ENCODE results near the gene ATG9B.

The ATG9B gene

DNA sequence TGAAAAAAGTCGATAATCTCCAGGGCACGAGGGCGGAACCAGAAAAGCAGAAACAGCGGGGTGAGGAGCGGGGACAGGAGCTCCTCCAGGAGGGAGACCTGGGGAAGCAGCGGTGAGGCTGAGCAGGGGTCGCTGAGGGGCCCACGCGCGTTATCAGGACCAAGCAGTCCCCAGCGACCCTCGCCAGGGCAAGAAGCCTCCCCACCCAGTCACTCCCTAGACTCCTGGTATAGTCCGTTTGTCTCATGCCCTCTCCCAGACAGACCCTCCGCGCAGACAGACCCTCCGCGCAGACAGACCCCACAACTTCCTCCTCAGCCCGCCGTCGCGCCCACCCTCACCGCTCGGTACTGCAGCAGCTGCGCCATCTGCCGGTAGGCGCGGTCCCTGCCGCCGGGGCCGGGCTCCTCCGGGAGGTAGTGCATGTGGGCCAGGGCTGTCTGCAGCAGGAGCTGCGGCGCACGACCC, 6.3 kb downstream of the ATG9B start:
- peak; percentile 82 for DNase-seq (ENCODE audit: insufficient read length, low spot score)
- no peak for TF ChIP-seq POU2F2 (IDR thresholded peaks at IDR 0.05; ENCODE audit: low read depth, low read length)
- no peak for TF ChIP-seq POLR2AphosphoS5 (IDR thresholded peaks at IDR 0.05; ENCODE audit: low read depth, low read length)
- no peak for TF ChIP-seq TAF1 (IDR thresholded peaks at IDR 0.05; ENCODE audit: low read depth, low read length)
- TF ChIP-seq POLR2A (IDR thresholded peaks at IDR 0.05; ENCODE audit: low read depth, low read length): no peak
- TF ChIP-seq PAX5 (IDR thresholded peaks at IDR 0.05; ENCODE audit: insufficient read depth, low read length, severe bottlenecking): no peak
- no peak for TF ChIP-seq SPI1 (IDR thresholded peaks at IDR 0.05; ENCODE audit: low read depth, low read length)
- FAIRE-seq: no peak

DNA sequence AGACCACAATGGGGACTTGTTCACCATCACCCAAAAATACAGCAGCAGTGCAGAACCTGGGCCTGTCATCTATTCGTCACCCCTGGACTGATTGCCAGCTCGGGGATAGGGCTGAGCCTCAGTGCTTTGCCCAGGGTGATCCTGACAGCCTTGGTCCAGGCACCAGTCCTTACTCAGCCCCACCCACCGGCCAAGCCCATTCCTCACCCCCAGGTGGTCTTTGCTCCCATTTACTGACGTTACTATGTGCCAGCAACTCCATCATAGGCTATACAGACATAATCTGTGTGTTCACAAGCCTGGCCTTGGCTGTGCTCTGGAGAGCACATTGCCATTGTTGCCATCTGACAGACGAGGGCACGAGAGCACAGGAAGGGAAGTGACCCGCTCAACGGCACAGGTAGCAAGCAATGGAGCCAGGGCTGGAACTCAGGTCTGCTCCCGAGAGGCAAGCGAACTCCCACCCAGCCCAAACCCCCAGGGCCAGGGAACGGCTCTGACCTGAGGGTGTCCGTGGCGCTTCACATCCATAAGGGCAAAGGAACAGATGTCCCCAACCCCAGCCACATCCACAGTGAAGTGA, 6.8 kb downstream of the ATG9B start:
- TF ChIP-seq TAF1 (IDR thresholded peaks at IDR 0.05; ENCODE audit: low read depth, low read length) (no peak), PAX5 (IDR thresholded peaks at IDR 0.05; ENCODE audit: insufficient read depth, low read length, severe bottlenecking) (no peak), POLR2A (IDR thresholded peaks at IDR 0.05; ENCODE audit: low read depth, low read length) (no peak), SPI1 (IDR thresholded peaks at IDR 0.05; ENCODE audit: low read depth, low read length) (no peak), POLR2AphosphoS5 (IDR thresholded peaks at IDR 0.05; ENCODE audit: low read depth, low read length) (no peak), POU2F2 (IDR thresholded peaks at IDR 0.05; ENCODE audit: low read depth, low read length) (no peak)
- FAIRE-seq (no peak), DNase-seq (ENCODE audit: insufficient read length, low spot score) (no peak)

DNA sequence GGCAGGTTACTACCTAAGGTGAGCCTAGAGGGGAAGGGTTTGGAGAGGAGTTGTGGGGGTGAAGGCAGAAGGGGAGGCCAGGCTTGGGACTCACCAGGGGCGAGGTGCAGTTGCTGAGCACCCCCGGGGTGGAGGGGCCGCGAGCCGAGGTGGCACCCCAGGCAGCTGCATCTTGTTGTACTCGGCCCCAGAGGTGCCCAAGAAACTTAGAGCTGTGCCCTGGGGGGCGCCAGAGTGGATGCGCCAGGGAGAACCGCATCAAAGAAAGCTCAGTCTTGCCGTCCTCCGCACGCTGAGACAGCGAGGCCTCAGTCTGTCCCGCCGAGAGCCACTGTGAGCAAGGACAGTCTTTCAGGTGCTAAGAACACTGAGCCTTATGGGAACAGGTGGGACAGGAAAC, 7.4 kb downstream of the ATG9B start:
- FAIRE-seq (no peak), DNase-seq (ENCODE audit: insufficient read length, low spot score) (no peak)
- TF ChIP-seq TAF1 (IDR thresholded peaks at IDR 0.05; ENCODE audit: low read depth, low read length) (no peak), POLR2A (IDR thresholded peaks at IDR 0.05; ENCODE audit: low read depth, low read length) (no peak), PAX5 (IDR thresholded peaks at IDR 0.05; ENCODE audit: insufficient read depth, low read length, severe bottlenecking) (no peak), POU2F2 (IDR thresholded peaks at IDR 0.05; ENCODE audit: low read depth, low read length) (no peak), POLR2AphosphoS5 (IDR thresholded peaks at IDR 0.05; ENCODE audit: low read depth, low read length) (no peak), SPI1 (IDR thresholded peaks at IDR 0.05; ENCODE audit: low read depth, low read length) (no peak)

DNA sequence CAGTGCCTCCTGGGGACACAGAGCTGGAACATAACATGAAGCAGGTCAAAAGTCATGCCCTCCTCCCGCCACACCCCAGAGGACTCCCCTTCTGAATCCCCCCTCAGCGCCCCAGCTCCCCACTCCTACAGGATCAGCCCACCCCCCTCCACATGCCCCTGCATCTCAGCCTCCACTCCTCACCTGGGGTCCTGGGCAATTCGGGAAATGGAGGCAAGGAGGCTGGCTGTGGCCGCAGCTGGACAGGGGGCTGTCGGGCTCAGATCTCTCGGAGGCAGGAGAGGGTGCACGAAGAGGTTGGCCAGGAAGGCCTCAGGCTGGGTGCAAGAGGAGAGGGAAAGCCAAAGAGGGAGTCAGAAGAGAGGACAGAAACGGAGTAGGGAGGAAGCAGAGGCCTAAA, 7.8 kb downstream of the ATG9B start:
- TF ChIP-seq TAF1 (IDR thresholded peaks at IDR 0.05; ENCODE audit: low read depth, low read length) (no peak), POU2F2 (IDR thresholded peaks at IDR 0.05; ENCODE audit: low read depth, low read length) (no peak), POLR2AphosphoS5 (IDR thresholded peaks at IDR 0.05; ENCODE audit: low read depth, low read length) (no peak), SPI1 (IDR thresholded peaks at IDR 0.05; ENCODE audit: low read depth, low read length) (no peak), POLR2A (IDR thresholded peaks at IDR 0.05; ENCODE audit: low read depth, low read length) (no peak), PAX5 (IDR thresholded peaks at IDR 0.05; ENCODE audit: insufficient read depth, low read length, severe bottlenecking) (no peak)
- no peak for DNase-seq (ENCODE audit: insufficient read length, low spot score)
- FAIRE-seq: no peak

DNA sequence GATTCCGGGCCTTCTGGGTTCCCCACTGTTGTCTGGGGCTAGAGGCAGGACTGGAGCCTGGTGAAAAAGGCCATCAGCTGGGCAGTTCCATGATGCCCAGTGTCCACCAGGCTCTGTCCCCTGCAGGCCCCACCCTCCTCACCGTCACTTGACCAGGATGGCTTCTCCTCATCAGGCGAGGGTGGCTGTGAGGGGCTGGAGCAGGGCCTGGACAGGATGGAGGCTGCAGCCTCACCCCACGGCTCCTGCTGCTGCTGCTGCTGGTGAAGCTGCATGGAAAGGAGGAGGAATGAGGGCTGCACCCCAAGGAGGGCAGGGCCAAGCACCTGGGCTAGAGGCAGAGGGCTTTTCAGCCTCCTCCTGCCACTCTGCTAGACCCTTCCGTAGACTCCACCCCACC, 8.3 kb downstream of the ATG9B start:
- DNase-seq (ENCODE audit: insufficient read length, low spot score) (no peak), FAIRE-seq (no peak)
- TF ChIP-seq PAX5 (IDR thresholded peaks at IDR 0.05; ENCODE audit: insufficient read depth, low read length, severe bottlenecking): no peak

DNA sequence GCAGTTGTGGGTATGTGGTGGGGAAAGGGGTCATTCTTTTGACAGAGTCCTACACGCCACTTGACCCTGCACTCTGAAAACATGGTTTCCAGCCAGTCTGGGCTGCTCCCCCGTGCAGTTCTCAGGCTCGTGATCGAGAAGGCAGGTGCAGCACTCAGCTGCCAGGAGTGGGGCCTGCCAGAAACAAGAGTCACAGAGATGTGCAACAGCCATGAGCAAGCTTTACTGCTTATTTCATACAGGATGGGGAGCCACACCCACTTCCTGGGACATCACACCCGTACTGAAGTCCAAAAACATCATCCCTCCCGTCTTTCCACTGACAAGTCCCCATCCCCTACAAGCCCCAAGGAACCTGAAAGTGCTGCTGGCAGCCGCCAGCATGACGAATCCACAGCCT, 9.3 kb downstream of the ATG9B start:
- no peak for TF ChIP-seq POLR2AphosphoS5 (IDR thresholded peaks at IDR 0.05; ENCODE audit: low read depth, low read length)
- no peak for TF ChIP-seq TAF1 (IDR thresholded peaks at IDR 0.05; ENCODE audit: low read depth, low read length)
- TF ChIP-seq PAX5 (IDR thresholded peaks at IDR 0.05; ENCODE audit: insufficient read depth, low read length, severe bottlenecking): no peak
- TF ChIP-seq POU2F2 (IDR thresholded peaks at IDR 0.05; ENCODE audit: low read depth, low read length): no peak
- no peak for TF ChIP-seq SPI1 (IDR thresholded peaks at IDR 0.05; ENCODE audit: low read depth, low read length)
- no peak for TF ChIP-seq POLR2A (IDR thresholded peaks at IDR 0.05; ENCODE audit: low read depth, low read length)
- no peak for DNase-seq (ENCODE audit: insufficient read length, low spot score)
- peak; percentile 40 for FAIRE-seq

DNA sequence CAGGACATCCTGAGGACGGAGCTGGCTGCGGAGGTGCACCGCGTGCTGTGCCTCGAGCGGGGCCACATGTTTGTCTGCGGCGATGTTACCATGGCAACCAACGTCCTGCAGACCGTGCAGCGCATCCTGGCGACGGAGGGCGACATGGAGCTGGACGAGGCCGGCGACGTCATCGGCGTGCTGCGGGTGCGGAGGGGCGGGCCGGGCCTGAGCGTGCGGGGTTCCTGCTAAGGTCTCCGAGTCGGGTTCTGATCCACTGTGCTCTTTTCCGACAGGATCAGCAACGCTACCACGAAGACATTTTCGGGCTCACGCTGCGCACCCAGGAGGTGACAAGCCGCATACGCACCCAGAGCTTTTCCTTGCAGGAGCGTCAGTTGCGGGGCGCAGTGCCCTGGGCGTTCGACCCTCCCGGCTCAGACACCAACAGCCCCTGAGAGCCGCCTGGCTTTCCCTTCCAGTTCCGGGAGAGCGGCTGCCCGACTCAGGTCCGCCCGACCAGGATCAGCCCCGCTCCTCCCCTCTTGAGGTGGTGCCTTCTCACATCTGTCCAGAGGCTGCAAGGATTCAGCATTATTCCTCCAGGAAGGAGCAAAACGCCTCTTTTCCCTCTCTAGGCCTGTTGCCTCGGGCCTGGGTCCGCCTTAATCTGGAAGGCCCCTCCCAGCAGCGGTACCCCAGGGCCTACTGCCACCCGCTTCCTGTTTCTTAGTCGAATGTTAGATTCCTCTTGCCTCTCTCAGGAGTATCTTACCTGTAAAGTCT, 10.4 kb downstream of the ATG9B start:
- DNase-seq (ENCODE audit: insufficient read length, low spot score) (peak; percentile 67), FAIRE-seq (peak; percentile 85)
- TF ChIP-seq POLR2AphosphoS5 (IDR thresholded peaks at IDR 0.05; ENCODE audit: low read depth, low read length) (no peak), PAX5 (IDR thresholded peaks at IDR 0.05; ENCODE audit: insufficient read depth, low read length, severe bottlenecking) (no peak), SPI1 (IDR thresholded peaks at IDR 0.05; ENCODE audit: low read depth, low read length) (no peak), POLR2A (IDR thresholded peaks at IDR 0.05; ENCODE audit: low read depth, low read length) (no peak), TAF1 (IDR thresholded peaks at IDR 0.05; ENCODE audit: low read depth, low read length) (no peak), POU2F2 (IDR thresholded peaks at IDR 0.05; ENCODE audit: low read depth, low read length) (no peak)

DNA sequence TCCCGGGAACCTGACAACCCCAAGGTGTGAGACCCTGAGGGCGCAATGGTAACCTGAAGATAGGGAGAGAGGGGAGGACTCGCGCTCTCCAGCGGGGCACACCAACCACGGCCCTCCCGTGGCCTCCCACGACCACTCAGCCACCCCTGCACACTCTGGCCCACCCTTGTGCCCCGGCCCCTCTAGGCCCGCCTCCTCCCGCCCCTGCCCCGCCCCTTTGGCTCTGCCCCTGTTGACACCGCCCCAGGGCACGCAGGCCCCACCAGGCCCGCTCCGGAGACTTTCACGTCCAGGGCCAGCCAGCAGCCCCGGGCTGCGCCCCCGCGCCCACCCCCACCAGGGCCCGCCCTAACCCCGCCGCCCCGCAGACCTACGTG, 10.9 kb downstream of the ATG9B start:
- TF ChIP-seq POU2F2 (IDR thresholded peaks at IDR 0.05; ENCODE audit: low read depth, low read length): no peak
- TF ChIP-seq POLR2A (IDR thresholded peaks at IDR 0.05; ENCODE audit: low read depth, low read length): no peak
- TF ChIP-seq SPI1 (IDR thresholded peaks at IDR 0.05; ENCODE audit: low read depth, low read length): no peak
- no peak for TF ChIP-seq PAX5 (IDR thresholded peaks at IDR 0.05; ENCODE audit: insufficient read depth, low read length, severe bottlenecking)
- no peak for TF ChIP-seq POLR2AphosphoS5 (IDR thresholded peaks at IDR 0.05; ENCODE audit: low read depth, low read length)
- no peak for TF ChIP-seq TAF1 (IDR thresholded peaks at IDR 0.05; ENCODE audit: low read depth, low read length)
- FAIRE-seq: no peak
- no peak for DNase-seq (ENCODE audit: insufficient read length, low spot score)

DNA sequence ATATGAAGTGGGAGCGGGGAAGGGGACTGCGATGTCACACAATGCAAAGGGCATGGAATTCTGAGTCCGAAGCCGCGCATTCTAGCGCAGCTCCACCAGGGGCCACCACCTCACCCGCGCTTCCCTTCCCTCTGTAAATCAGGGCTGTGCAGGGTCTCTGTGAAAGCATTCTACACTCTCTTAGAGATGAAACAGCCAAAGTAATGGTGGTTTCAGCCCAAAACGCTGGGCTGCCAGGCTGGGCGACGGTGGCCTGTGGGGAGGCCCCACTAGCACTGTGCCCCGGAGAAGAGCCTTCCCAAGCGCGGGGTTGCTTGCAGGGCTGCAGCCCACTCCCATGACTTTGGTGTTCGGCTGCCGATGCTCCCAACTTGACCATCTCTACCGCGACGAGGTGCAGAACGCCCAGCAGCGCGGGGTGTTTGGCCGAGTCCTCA, 11.4 kb downstream of the ATG9B start:
- TF ChIP-seq POLR2A (IDR thresholded peaks at IDR 0.05; ENCODE audit: low read depth, low read length): no peak
- no peak for TF ChIP-seq POLR2AphosphoS5 (IDR thresholded peaks at IDR 0.05; ENCODE audit: low read depth, low read length)
- no peak for TF ChIP-seq TAF1 (IDR thresholded peaks at IDR 0.05; ENCODE audit: low read depth, low read length)
- no peak for TF ChIP-seq PAX5 (IDR thresholded peaks at IDR 0.05; ENCODE audit: insufficient read depth, low read length, severe bottlenecking)
- no peak for TF ChIP-seq SPI1 (IDR thresholded peaks at IDR 0.05; ENCODE audit: low read depth, low read length)
- TF ChIP-seq POU2F2 (IDR thresholded peaks at IDR 0.05; ENCODE audit: low read depth, low read length): no peak
- DNase-seq (ENCODE audit: insufficient read length, low spot score) (no peak), FAIRE-seq (peak; percentile 43)
